IMR-90 (cell line): Measurements from ENCODE around the gene CADM2. TPM values are rescaled to one million over a fixed set of nuclear protein-coding genes. Genes with fewer than 3 reads are reported as not detected.

Source experiments
- ATAC-seq: fragments of 200-7000 bp; cut with Tn5 transposase; 2 replicates; pipeline ENCODE4 v1.9.1; 2020; ENCODE audit warnings: low read depth, mild to moderate bottlenecking, moderate library complexity
- BruUV-seq: library from RNA; stranded (reverse); fragments of 400-500 nt; replicated peaks from 2 replicates; lab custom pipeline; 2021; lab: Mats Ljungman, UMichigan
- CTCF ChIA-PET: fragments of 300-600 bp; formaldehyde crosslinking; extraction: SDS; loops from one replicate; lab custom pipeline; 2021; ENCODE audit warnings: antibody characterized with exemption; lab: Yijun Ruan, JAX
- POLR2A ChIA-PET: fragments of 300-600 bp; sonication (Branson Sonifier 250); formaldehyde crosslinking; loops from one replicate; lab custom pipeline; 2022; ENCODE audit warnings: antibody characterized with exemption; ENCODE audit not compliant: unreplicated experiment; lab: Charles Lee
- DNase-seq: peaks from one replicate; pipeline ENCODE4 v3.0.0; 2013
- H2AFZ ChIP-seq: replicated peaks from 2 replicates; pipeline ENCODE3; 2013; ENCODE audit warnings: low read length, mild to moderate bottlenecking; ENCODE audit not compliant: poor library complexity
- H2AK5ac ChIP-seq: 2 replicates; pipeline ENCODE4 v1.6.1; 2013; ENCODE audit warnings: low read depth, low read length, inconsistent platforms
- H2AK9ac ChIP-seq: replicated peaks from 2 replicates; pipeline ENCODE3; 2013; ENCODE audit warnings: mild to moderate bottlenecking, low read depth, low read length, moderate library complexity; ENCODE audit not compliant: poor library complexity
- H2BK120ac ChIP-seq: 2 replicates; pipeline ENCODE4 v1.6.1; 2013; ENCODE audit warnings: low read depth, low read length, inconsistent platforms
- H2BK15ac ChIP-seq: 3 replicates; pipeline ENCODE4 v1.6.1; 2013; ENCODE audit warnings: low read depth, low read length, inconsistent platforms
- H2BK20ac ChIP-seq: 2 replicates; pipeline ENCODE4 v1.6.1; 2013; ENCODE audit warnings: low read depth, mild to moderate bottlenecking, inconsistent platforms, low read length, moderate library complexity
- H2BK5ac ChIP-seq: 2 replicates; pipeline ENCODE4 v1.6.1; 2013; ENCODE audit warnings: mild to moderate bottlenecking, low read depth, low read length, inconsistent platforms; ENCODE audit not compliant: poor library complexity, severe bottlenecking
- H3K14ac ChIP-seq: replicated peaks from 2 replicates; pipeline ENCODE4 v1.6.1; 2013; ENCODE audit warnings: low read depth, low read length, inconsistent platforms
- H3K18ac ChIP-seq: 2 replicates; pipeline ENCODE4 v1.6.1; 2013; ENCODE audit warnings: low read depth, low read length, control low read depth
- H3K23ac ChIP-seq: 2 replicates; pipeline ENCODE4 v1.6.1; 2013; ENCODE audit warnings: low read depth, low read length, inconsistent platforms
- H3K27ac ChIP-seq: 2 replicates; pipeline ENCODE4 v1.5.1; 2013; ENCODE audit warnings: mild to moderate bottlenecking, control low read depth, low read length; ENCODE audit not compliant: insufficient read depth
- H3K27me3 ChIP-seq: 2 replicates; pipeline ENCODE4 v1.6.1; 2013; ENCODE audit warnings: low read length; ENCODE audit not compliant: control insufficient read depth, insufficient read depth
- H3K36me3 ChIP-seq: 2 replicates; pipeline ENCODE4 v1.6.1; 2013; ENCODE audit warnings: low read length, mixed read lengths; ENCODE audit not compliant: control insufficient read depth, insufficient read depth
- H3K4ac ChIP-seq: 2 replicates; pipeline ENCODE4 v1.6.1; 2013; ENCODE audit warnings: low read depth, low read length, inconsistent platforms
- H3K4me1 ChIP-seq: 2 replicates; pipeline ENCODE4 v1.6.1; 2013; ENCODE audit warnings: low read length, mixed read lengths; ENCODE audit not compliant: control insufficient read depth, insufficient read depth
- H3K4me2 ChIP-seq: 2 replicates; pipeline ENCODE4 v1.6.1; 2013; ENCODE audit warnings: low read depth, mild to moderate bottlenecking, control low read depth, low read length, moderate library complexity
- H3K4me3 ChIP-seq: 2 replicates; pipeline ENCODE4 v1.5.1; 2013; ENCODE audit warnings: low read depth, mild to moderate bottlenecking, control low read depth, low read length, moderate library complexity; ENCODE audit not compliant: insufficient read depth
- H3K56ac ChIP-seq: 2 replicates; pipeline ENCODE4 v1.6.1; 2013; ENCODE audit warnings: low read length, inconsistent platforms; ENCODE audit not compliant: insufficient read depth; ENCODE audit errors: extremely low read depth
- H3K79me1 ChIP-seq, 2 experiments: 2 replicates each; pipeline ENCODE4 v1.6.1; 2013; ENCODE audit warnings: low read length in 2 of 2, inconsistent platforms in 1 of 2, low read depth in 1 of 2
- H3K9ac ChIP-seq: 2 replicates; pipeline ENCODE4 v1.6.1; 2013; ENCODE audit warnings: low read depth, low read length, control low read depth
- H3K9me1 ChIP-seq: 2 replicates; pipeline ENCODE4 v1.6.1; 2013; ENCODE audit warnings: low read length, inconsistent platforms; ENCODE audit not compliant: insufficient read depth
- H3K9me3 ChIP-seq: 2 replicates; pipeline ENCODE4 v1.6.1; 2013; ENCODE audit warnings: low read length; ENCODE audit not compliant: control insufficient read depth, insufficient read depth
- H4K20me1 ChIP-seq: 2 replicates; pipeline ENCODE4 v1.6.1; 2013; ENCODE audit warnings: low read length, inconsistent platforms; ENCODE audit not compliant: insufficient read depth
- H4K5ac ChIP-seq: 2 replicates; pipeline ENCODE4 v1.6.1; 2013; ENCODE audit warnings: mild to moderate bottlenecking, low read depth, low read length, control low read depth
- H4K8ac ChIP-seq, 2 experiments: 2 replicates each; pipeline ENCODE4 v1.6.1; 2013; ENCODE audit warnings: low read depth in 2 of 2, low read length in 2 of 2, control low read depth in 1 of 2, inconsistent platforms in 1 of 2
- H4K91ac ChIP-seq: 2 replicates; pipeline ENCODE4 v1.6.1; 2013; ENCODE audit warnings: low read depth, low read length, inconsistent platforms; ENCODE audit not compliant: insufficient read depth
- BHLHE40 ChIP-seq: fragments of 150-350 bp; IDR thresholded peaks from 2 replicates; pipeline ENCODE4 v1.6.1; 2016; ENCODE audit warnings: mild to moderate bottlenecking, low read depth, low read length
- CEBPB ChIP-seq: IDR thresholded peaks from 2 replicates; pipeline ENCODE4 v1.6.1; 2012; ENCODE audit warnings: low read depth, low read length, improper control_type of control experiment
- CHD1 ChIP-seq: IDR thresholded peaks from 2 replicates; pipeline ENCODE4 v1.6.1; 2012; ENCODE audit warnings: low read depth, low read length, improper control_type of control experiment
- FOS ChIP-seq: fragments of 150-350 bp; IDR thresholded peaks from 2 replicates; pipeline ENCODE4 v1.6.1; 2016; ENCODE audit warnings: low read depth, low read length
- MAFK ChIP-seq: IDR thresholded peaks from 2 replicates; pipeline ENCODE4 v1.6.1; 2012; ENCODE audit warnings: low read depth, low read length, improper control_type of control experiment
- MAZ ChIP-seq: IDR thresholded peaks from 2 replicates; pipeline ENCODE4 v1.6.1; 2012; ENCODE audit warnings: low read depth, mild to moderate bottlenecking, low read length, improper control_type of control experiment, moderate library complexity, borderline replicate concordance
- MXI1 ChIP-seq: IDR thresholded peaks from 2 replicates; pipeline ENCODE4 v1.6.1; 2012; ENCODE audit warnings: low read depth, mild to moderate bottlenecking, low read length, moderate library complexity, borderline replicate concordance
- NFE2L2 ChIP-seq: fragments of 150-350 bp; IDR thresholded peaks from 2 replicates; pipeline ENCODE4 v1.6.1; 2016; ENCODE audit warnings: low read depth, mild to moderate bottlenecking, low read length
- POLR2A ChIP-seq: IDR thresholded peaks from 2 replicates; pipeline ENCODE4 v1.6.1; 2012; ENCODE audit warnings: mild to moderate bottlenecking, low read depth, low read length
- RAD21 ChIP-seq: IDR thresholded peaks from 2 replicates; pipeline ENCODE4 v1.6.1; 2012; ENCODE audit warnings: low read length, improper control_type of control experiment
- RCOR1 ChIP-seq: IDR thresholded peaks from 2 replicates; pipeline ENCODE4 v1.6.1; 2012; ENCODE audit warnings: mild to moderate bottlenecking, low read length, improper control_type of control experiment; ENCODE audit not compliant: insufficient replicate concordance
- RFX5 ChIP-seq: IDR thresholded peaks from 2 replicates; pipeline ENCODE4 v1.8.0; 2012; ENCODE audit warnings: low read depth, mild to moderate bottlenecking, low read length, moderate library complexity
- SMC3 ChIP-seq: fragments of 150-350 bp; IDR thresholded peaks from 2 replicates; pipeline ENCODE4 v1.6.1; 2016; ENCODE audit warnings: low read depth, mild to moderate bottlenecking, antibody characterized with exemption, low read length, moderate library complexity
- WGBS, 2 experiments: methylation state at CpG; one replicate each; pipeline versions ENCODE4 v1.1.5 to v1.1.7; 2013; ENCODE audit warnings: missing lambda C conversion rate in 2 of 2; ENCODE audit not compliant: insufficient read length in 1 of 2; ENCODE audit errors: extremely low coverage in 2 of 2; 5-methylcytosine and 5-hydroxymethylcytosine counted together
- dilution Hi-C: fragments of 300-500 bp; cut with HindIII; formaldehyde crosslinking; loops from one replicate; pipeline ENCODE4 v1.14.3; 2018; ENCODE audit warnings: low sequenced_read_pairs; ENCODE audit not compliant: unreplicated experiment
- in situ Hi-C: fragments of 300-500 bp; cut with MboI; formaldehyde crosslinking; loops from 3 replicates; pipeline ENCODE4 v1.14.3; 2019; ENCODE audit warnings: low sequenced_read_pairs, inconsistent platforms, mixed read lengths
- intact Hi-C: fragments of 100-400 bp; cut with micrococcal nuclease; formaldehyde crosslinking; loops from 2 replicates; pipeline ENCODE4 v1.10.0; 2022
- polyA plus RNA-seq, 3 experiments: library from polyadenylated mRNA; depleted of rRNA; stranded (reverse); fragments of >200 nt; gene quantifications; 2 replicates each; pipeline ENCODE4 v1.2.3, GENCODE V29; 2012; ENCODE audit warnings: low replicate concordance in 1 of 3
- total RNA-seq: library from RNA; depleted of rRNA; stranded (reverse); fragments of >200 nt; gene quantifications from 2 replicates; pipeline ENCODE4 v1.2.3, GENCODE V29; 2012
- TF ChIP-seq, protein P1 (sequence below): fragments of 150-350 bp; IDR thresholded peaks from 2 replicates; pipeline ENCODE4 v1.6.1; 2016; ENCODE audit warnings: low read depth, mild to moderate bottlenecking, low read length, moderate library complexity, borderline replicate concordance
- TF ChIP-seq, protein P2 (sequence below): fragments of 150-350 bp; IDR thresholded peaks from 2 replicates; pipeline ENCODE4 v1.6.1; 2017; ENCODE audit warnings: mild to moderate bottlenecking, antibody characterized with exemption, low read length, low read depth
- TF ChIP-seq, protein P3 (sequence below): conservative IDR thresholded peaks from 2 replicates; pipeline ENCODE4 v1.5.1; 2012; ENCODE audit warnings: mild to moderate bottlenecking, low read depth, low read length, improper control_type of control experiment

Gene CADM2
- total and polyA plus RNA-seq, 2 of the 4 experiments (the other 2 are of a cell fraction) = not detected

DNA sequence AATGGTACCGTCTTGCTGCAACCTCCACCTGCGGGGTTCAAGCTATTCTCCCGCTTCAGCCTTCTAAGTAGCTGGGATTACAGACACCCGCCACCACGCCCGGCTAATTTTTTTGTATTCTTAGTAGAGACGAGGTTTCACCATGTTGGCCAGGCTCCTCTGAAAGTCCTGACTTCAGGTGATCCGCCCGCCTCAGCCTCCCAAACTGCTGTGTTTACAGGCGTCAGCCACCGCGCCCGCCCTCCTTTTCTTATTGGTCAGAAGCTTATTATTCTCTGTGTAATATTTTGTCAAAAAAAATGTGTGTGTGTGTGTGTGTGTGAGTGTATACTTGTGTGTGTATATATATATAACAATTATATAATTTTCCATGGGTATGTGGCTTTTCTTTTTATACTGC lies 425.6 kb downstream of the CADM2 start:
- no TSS peak for BruUV-seq
- no CpG with 5 or more reads among the region's 13 CpGs for WGBS, 2 experiments
- no peak overlapping the region for H3K27ac ChIP-seq
- no peaks in the 10 kb centered on the region for H3K9me3 ChIP-seq
- no peak overlapping the region for H4K5ac ChIP-seq
- H2BK15ac ChIP-seq = no peak overlapping the region
- no peaks in the 10 kb centered on the region for H3K4me1 ChIP-seq
- ATAC-seq (no peak), DNase-seq (no peak)
- H3K9ac ChIP-seq = no peak overlapping the region
- no peak overlapping the region for H2BK5ac ChIP-seq
- no peaks in the 10 kb centered on the region for H4K20me1 ChIP-seq
- ChIA-PET CTCF (no interaction called here), POLR2A (no interaction called here)
- TF ChIP-seq, protein P1, sequence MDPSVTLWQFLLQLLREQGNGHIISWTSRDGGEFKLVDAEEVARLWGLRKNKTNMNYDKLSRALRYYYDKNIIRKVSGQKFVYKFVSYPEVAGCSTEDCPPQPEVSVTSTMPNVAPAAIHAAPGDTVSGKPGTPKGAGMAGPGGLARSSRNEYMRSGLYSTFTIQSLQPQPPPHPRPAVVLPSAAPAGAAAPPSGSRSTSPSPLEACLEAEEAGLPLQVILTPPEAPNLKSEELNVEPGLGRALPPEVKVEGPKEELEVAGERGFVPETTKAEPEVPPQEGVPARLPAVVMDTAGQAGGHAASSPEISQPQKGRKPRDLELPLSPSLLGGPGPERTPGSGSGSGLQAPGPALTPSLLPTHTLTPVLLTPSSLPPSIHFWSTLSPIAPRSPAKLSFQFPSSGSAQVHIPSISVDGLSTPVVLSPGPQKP = no peak
- TF ChIP-seq RFX5 (no peak), RCOR1 (no peak), NFE2L2 (no peak), CHD1 (no peak), SMC3 (no peak), MXI1 (no peak), CEBPB (no peak), POLR2A (no peak), MAFK (no peak), BHLHE40 (no peak), MAZ (no peak), FOS (no peak), RAD21 (no peak)
- TF ChIP-seq, protein P2, sequence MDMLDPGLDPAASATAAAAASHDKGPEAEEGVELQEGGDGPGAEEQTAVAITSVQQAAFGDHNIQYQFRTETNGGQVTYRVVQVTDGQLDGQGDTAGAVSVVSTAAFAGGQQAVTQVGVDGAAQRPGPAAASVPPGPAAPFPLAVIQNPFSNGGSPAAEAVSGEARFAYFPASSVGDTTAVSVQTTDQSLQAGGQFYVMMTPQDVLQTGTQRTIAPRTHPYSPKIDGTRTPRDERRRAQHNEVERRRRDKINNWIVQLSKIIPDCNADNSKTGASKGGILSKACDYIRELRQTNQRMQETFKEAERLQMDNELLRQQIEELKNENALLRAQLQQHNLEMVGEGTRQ = no peak
- TF ChIP-seq, protein P3, sequence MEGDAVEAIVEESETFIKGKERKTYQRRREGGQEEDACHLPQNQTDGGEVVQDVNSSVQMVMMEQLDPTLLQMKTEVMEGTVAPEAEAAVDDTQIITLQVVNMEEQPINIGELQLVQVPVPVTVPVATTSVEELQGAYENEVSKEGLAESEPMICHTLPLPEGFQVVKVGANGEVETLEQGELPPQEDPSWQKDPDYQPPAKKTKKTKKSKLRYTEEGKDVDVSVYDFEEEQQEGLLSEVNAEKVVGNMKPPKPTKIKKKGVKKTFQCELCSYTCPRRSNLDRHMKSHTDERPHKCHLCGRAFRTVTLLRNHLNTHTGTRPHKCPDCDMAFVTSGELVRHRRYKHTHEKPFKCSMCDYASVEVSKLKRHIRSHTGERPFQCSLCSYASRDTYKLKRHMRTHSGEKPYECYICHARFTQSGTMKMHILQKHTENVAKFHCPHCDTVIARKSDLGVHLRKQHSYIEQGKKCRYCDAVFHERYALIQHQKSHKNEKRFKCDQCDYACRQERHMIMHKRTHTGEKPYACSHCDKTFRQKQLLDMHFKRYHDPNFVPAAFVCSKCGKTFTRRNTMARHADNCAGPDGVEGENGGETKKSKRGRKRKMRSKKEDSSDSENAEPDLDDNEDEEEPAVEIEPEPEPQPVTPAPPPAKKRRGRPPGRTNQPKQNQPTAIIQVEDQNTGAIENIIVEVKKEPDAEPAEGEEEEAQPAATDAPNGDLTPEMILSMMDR = no peak
- H3K79me1 ChIP-seq = no peaks in the 10 kb centered on the region
- intact Hi-C loops (no loop called here), dilution Hi-C loops (no loop called here), in situ Hi-C loops (no loop called here)
- no peak overlapping the region for H2AK9ac ChIP-seq
- no peak overlapping the region for H4K8ac ChIP-seq
- H3K36me3 ChIP-seq = no peaks in the 10 kb centered on the region
- H3K56ac ChIP-seq = no peak overlapping the region
- no peak overlapping the region for H3K23ac ChIP-seq
- H3K4me3 ChIP-seq = no peak overlapping the region
- no peak overlapping the region for H2BK20ac ChIP-seq
- H2BK120ac ChIP-seq = no peak overlapping the region
- H3K27me3 ChIP-seq = no peaks in the 10 kb centered on the region
- H3K9me1 ChIP-seq = no peaks in the 10 kb centered on the region
- H3K4ac ChIP-seq = no peak overlapping the region
- no peak overlapping the region for H2AK5ac ChIP-seq
- no peak overlapping the region for H4K91ac ChIP-seq
- H2AFZ ChIP-seq = no peak overlapping the region
- no peak overlapping the region for H3K4me2 ChIP-seq
- no peak overlapping the region for H3K14ac ChIP-seq
- H3K18ac ChIP-seq = no peak overlapping the region
